Endothelial cell of umbilical vein (primary cell): Measurements from ENCODE around the gene CRLF1.

Source experiments
- EZH2 ChIP-seq: IDR thresholded peaks from 2 replicates; pipeline ENCODE4 v1.6.1; 2012; ENCODE audit warnings: borderline replicate concordance, low read depth, mild to moderate bottlenecking, moderate library complexity, low read length, inconsistent platforms; ENCODE audit not compliant: severe bottlenecking
- MYC ChIP-seq: IDR thresholded peaks from one replicate; pipeline ENCODE4 v1.6.1; 2011; ENCODE audit warnings: mild to moderate bottlenecking, low read depth, low read length
- POLR2A ChIP-seq: IDR thresholded peaks from 2 replicates; pipeline ENCODE4 v1.6.1; 2012; ENCODE audit warnings: low read depth, mild to moderate bottlenecking, control low read depth, low read length
- POLR2AphosphoS5 ChIP-seq: IDR thresholded peaks from 2 replicates; pipeline ENCODE4 v1.6.1; 2012; ENCODE audit warnings: low read depth, mild to moderate bottlenecking, control low read depth, low read length, moderate library complexity; ENCODE audit not compliant: insufficient read depth
- TF ChIP-seq, protein P1 (sequence below), 2 donors: IDR thresholded peaks; 1 replicate in 1 of 2; 2 replicates in 1 of 2; pipeline ENCODE4 v1.5.1; 2011; ENCODE audit warnings: low read length in 2 of 2, mild to moderate bottlenecking in 2 of 2, moderate library complexity in 2 of 2, control low read depth in 1 of 2, inconsistent platforms in 1 of 2, low read depth in 1 of 2; ENCODE audit not compliant: insufficient read depth in 1 of 2; ENCODE audit errors: extremely low read depth in 1 of 2
- TF ChIP-seq, protein P2 (sequence below): IDR thresholded peaks from 2 replicates; pipeline ENCODE4 v1.6.1; 2011; ENCODE audit not compliant: insufficient read depth, insufficient read length

DNA sequence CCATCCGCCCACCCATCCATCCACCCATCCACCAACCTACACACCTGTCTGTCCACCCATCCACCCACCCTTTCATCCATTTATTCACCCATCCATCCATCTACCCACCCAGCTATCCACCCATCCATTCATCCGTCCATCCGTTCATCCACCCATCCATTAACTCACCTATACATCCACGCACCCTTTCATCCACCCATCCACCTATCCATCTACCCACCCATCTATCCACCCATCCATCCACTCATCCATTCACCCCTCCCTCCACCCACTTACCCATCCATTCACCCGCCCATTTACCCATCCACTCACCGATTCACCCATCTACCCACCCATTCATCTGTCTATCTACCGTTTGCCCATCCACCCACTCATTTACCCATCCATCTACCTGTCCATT lies 47.9 kb upstream of the CRLF1 start:
- TF ChIP-seq POLR2A, result no peak
- TF ChIP-seq, protein P1, sequence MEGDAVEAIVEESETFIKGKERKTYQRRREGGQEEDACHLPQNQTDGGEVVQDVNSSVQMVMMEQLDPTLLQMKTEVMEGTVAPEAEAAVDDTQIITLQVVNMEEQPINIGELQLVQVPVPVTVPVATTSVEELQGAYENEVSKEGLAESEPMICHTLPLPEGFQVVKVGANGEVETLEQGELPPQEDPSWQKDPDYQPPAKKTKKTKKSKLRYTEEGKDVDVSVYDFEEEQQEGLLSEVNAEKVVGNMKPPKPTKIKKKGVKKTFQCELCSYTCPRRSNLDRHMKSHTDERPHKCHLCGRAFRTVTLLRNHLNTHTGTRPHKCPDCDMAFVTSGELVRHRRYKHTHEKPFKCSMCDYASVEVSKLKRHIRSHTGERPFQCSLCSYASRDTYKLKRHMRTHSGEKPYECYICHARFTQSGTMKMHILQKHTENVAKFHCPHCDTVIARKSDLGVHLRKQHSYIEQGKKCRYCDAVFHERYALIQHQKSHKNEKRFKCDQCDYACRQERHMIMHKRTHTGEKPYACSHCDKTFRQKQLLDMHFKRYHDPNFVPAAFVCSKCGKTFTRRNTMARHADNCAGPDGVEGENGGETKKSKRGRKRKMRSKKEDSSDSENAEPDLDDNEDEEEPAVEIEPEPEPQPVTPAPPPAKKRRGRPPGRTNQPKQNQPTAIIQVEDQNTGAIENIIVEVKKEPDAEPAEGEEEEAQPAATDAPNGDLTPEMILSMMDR (IDR thresholded peaks at IDR 0.05; ENCODE audit: extremely low read depth in 1 of 2, insufficient read depth in 1 of 2, low read depth in 1 of 2, low read length in 2 of 2), result no peak
- no peak for TF ChIP-seq POLR2AphosphoS5
- TF ChIP-seq EZH2, result no peak
- no peak for TF ChIP-seq MYC
- TF ChIP-seq, protein P2, sequence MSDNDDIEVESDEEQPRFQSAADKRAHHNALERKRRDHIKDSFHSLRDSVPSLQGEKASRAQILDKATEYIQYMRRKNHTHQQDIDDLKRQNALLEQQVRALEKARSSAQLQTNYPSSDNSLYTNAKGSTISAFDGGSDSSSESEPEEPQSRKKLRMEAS, result no peak
